ENCODE data around the gene ADGRB2.

DNA sequence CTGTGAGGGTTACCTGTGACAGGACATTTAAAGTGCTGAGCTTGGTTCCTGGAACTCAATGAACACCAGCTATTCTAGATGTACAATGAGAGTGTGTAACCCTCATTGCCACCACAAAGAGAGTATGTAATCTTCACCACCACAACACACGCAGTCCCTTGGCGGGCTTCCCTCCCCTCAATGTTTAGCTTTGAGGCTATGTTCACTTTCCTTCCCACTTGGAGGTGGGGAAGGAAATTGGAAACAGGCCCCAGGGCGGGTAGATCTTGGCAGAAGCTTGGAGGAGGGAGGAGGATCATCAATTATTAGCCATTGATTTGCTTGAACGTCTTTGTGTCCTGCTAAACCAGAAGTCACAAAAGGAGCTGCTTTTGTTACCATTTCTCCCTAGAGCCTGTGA is 52.1 kb downstream of the ADGRB2 start:
- TF ChIP-seq CTCF (IDR thresholded peaks at IDR 0.05; ENCODE audit: borderline replicate concordance, extremely low read depth, low read length, poor library complexity, severe bottlenecking) (no peak), EZH2 (IDR thresholded peaks at IDR 0.05; ENCODE audit: borderline replicate concordance, low read depth, low read length, severe bottlenecking) (no peak)

Data from DND-41 (cell line).